Lower leg skin (tissue), 3 donors: ENCODE measurements around the gene FAM114A2.

Source experiments
- CTCF ChIP-seq, 3 donors: fragments of 450-650 bp; IDR thresholded peaks; one replicate each; pipeline ENCODE4 v1.5.1; 2016; ENCODE audit warnings: antibody characterized with exemption in 3 of 3, mild to moderate bottlenecking in 3 of 3, moderate library complexity in 2 of 3
- POLR2A ChIP-seq, 2 donors: fragments of 450-650 bp; IDR thresholded peaks; one replicate each; pipeline ENCODE4 v1.6.1; 2016 to 2017; ENCODE audit warnings: antibody characterized with exemption in 2 of 2, mild to moderate bottlenecking in 1 of 2, moderate library complexity in 1 of 2

GRCh38 chr5:154055201-154055600, 16.5 kb upstream of the FAM114A2 start:
- no peak for TF ChIP-seq CTCF (IDR thresholded peaks at IDR 0.05)
- no peak for TF ChIP-seq POLR2A (IDR thresholded peaks at IDR 0.05)
